Measurements from ENCODE around the gene ADRB1.

ADRB1 gene

GRCh38 chr10:114053946-114054345, 10.3 kb downstream of the ADRB1 start:
- Histone ChIP-seq H3K9ac (no peak overlapping the region), H3K27ac (no peak overlapping the region), H3K36me3 (peaks cover 0 to 12% (median 0%) of the 10 kb centered on the region in 11 experiments; a peak in 3 of 22 replicates), H3K27me3 (no peaks in the 10 kb centered on the region), H4K20me1 (no peaks in the 10 kb centered on the region), H3K4me1 (peaks cover 0 to 35% (median 23%) of the 10 kb centered on the region in 10 experiments; a peak in 15 of 20 replicates), H3K9me3 (replicated peaks in 1 of 11) (0 out of 22 replicates have a peak, but pooled peaks cover 0 to 17% (median 0%) of the 10 kb centered on the region in 11 experiments), H3K4me3 (no peak overlapping the region), H3K4me2 (no peak overlapping the region)
- TF ChIP-seq Cebpa-rat (IDR thresholded peaks at IDR 0.05): no peak

GRCh38 chr10:114057855-114058254, 14.2 kb downstream of the ADRB1 start:
- no peak for TF ChIP-seq Cebpa-rat (IDR thresholded peaks at IDR 0.05)
- peaks cover 17 to 66% (median 56%) of the 10 kb centered on the region in 10 experiments for H3K4me1 ChIP-seq

GRCh38 chr10:114058297-114058696, 14.6 kb downstream of the ADRB1 start:
- no peak for TF ChIP-seq Cebpa-rat (IDR thresholded peaks at IDR 0.05)

More at GRCh38 chr10:114057855-114058254, 14.2 kb downstream of the ADRB1 start:
- Histone ChIP-seq H3K9ac (no peak overlapping the region), H3K4me2 (peak overlapping the region in 8 of 11 experiments; percentile 10 to 75 (median 65); a peak in 13 of 22 replicates), H3K36me3 (peaks cover 0 to 8% (median 0%) of the 10 kb centered on the region in 11 experiments; a peak in 1 of 22 replicates), H3K9me3 (replicated peaks in 1 of 11) (peaks cover 0 to 26% (median 6%) of the 10 kb centered on the region in 11 experiments; a peak in 10 of 22 replicates), H3K4me3 (no peak overlapping the region), H4K20me1 (no peaks in the 10 kb centered on the region), H3K27ac (peak overlapping the region in 4 of 11 experiments; percentile 41 to 86 (median 80); a peak in 7 of 22 replicates), H3K27me3 (no peaks in the 10 kb centered on the region)

GRCh38 chr10:114059561-114059960, 15.9 kb downstream of the ADRB1 start:
- no peaks in the 10 kb centered on the region for H3K27me3 ChIP-seq
- peaks cover 0 to 26% (median 6%) of the 10 kb centered on the region in 11 experiments; a peak in 10 of 22 replicates for H3K9me3 ChIP-seq (replicated peaks in 1 of 11)
- H3K4me2 ChIP-seq: peak overlapping the region in 9 of 11 experiments; percentile 55 to 80 (median 72); a peak in 17 of 22 replicates
- peak overlapping the region in 2 of 10 experiments; percentile 15 to 27; a peak in 2 of 20 replicates for H3K4me3 ChIP-seq
- peaks cover 23 to 84% (median 70%) of the 10 kb centered on the region in 10 experiments for H3K4me1 ChIP-seq
- peaks cover 0 to 8% (median 0%) of the 10 kb centered on the region in 11 experiments; a peak in 1 of 22 replicates for H3K36me3 ChIP-seq
- no peak for TF ChIP-seq Cebpa-rat (IDR thresholded peaks at IDR 0.05)
- no peaks in the 10 kb centered on the region for H4K20me1 ChIP-seq
- peak overlapping the region in 3 of 11 experiments; percentile 47 to 53 (median 51); a peak in 4 of 22 replicates for H3K9ac ChIP-seq
- H3K27ac ChIP-seq: peak overlapping the region in 9 of 11 experiments; percentile 48 to 86 (median 68); a peak in 16 of 22 replicates

More at GRCh38 chr10:114058297-114058696, 14.6 kb downstream of the ADRB1 start:
- Histone ChIP-seq H4K20me1 (no peaks in the 10 kb centered on the region), H3K4me1 (peaks cover 21 to 71% (median 60%) of the 10 kb centered on the region in 10 experiments), H3K9ac (no peak overlapping the region), H3K4me3 (no peak overlapping the region), H3K4me2 (peak overlapping the region in 8 of 11 experiments; percentile 10 to 75 (median 65); a peak in 14 of 22 replicates), H3K27ac (peak overlapping the region in 5 of 11 experiments; percentile 24 to 86 (median 76); a peak in 9 of 22 replicates), H3K36me3 (peaks cover 0 to 8% (median 0%) of the 10 kb centered on the region in 11 experiments; a peak in 1 of 22 replicates), H3K27me3 (no peaks in the 10 kb centered on the region), H3K9me3 (replicated peaks in 1 of 11) (peaks cover 0 to 26% (median 6%) of the 10 kb centered on the region in 11 experiments; a peak in 10 of 22 replicates)

- H3K4me1 ChIP-seq: peaks cover 23 to 92% (median 71%) of the 10 kb centered on the region in 10 experiments
- peak overlapping the region in 5 of 11 experiments; percentile 24 to 59 (median 47); a peak in 9 of 22 replicates for H3K9ac ChIP-seq
Measured at GRCh38 chr10:114060456-114060855, 16.8 kb downstream of the ADRB1 start.

GRCh38 chr10:114061148-114061547, 17.5 kb downstream of the ADRB1 start:
- H3K4me1 ChIP-seq: peaks cover 23 to 92% (median 71%) of the 10 kb centered on the region in 10 experiments
- peak overlapping the region in 5 of 11 experiments; percentile 24 to 59 (median 47); a peak in 8 of 22 replicates for H3K9ac ChIP-seq
- H3K4me2 ChIP-seq: peak overlapping the region; percentile 35 to 80 (median 72)
- no peaks in the 10 kb centered on the region for H3K27me3 ChIP-seq
- no peak overlapping the region for H3K4me3 ChIP-seq
- H3K9me3 ChIP-seq (replicated peaks in 1 of 11): peaks cover 0 to 25% (median 6%) of the 10 kb centered on the region in 11 experiments; a peak in 10 of 22 replicates
- H4K20me1 ChIP-seq: no peaks in the 10 kb centered on the region
- TF ChIP-seq Cebpa-rat (IDR thresholded peaks at IDR 0.05): no peak
- H3K36me3 ChIP-seq: peaks cover 0 to 8% (median 0%) of the 10 kb centered on the region in 11 experiments; a peak in 1 of 22 replicates
- peak overlapping the region in 10 of 11 experiments; percentile 46 to 86 (median 68); a peak in 19 of 22 replicates for H3K27ac ChIP-seq

More at GRCh38 chr10:114060456-114060855, 16.8 kb downstream of the ADRB1 start:
- Histone ChIP-seq H3K27ac (peak overlapping the region in 10 of 11 experiments; percentile 46 to 86 (median 68); a peak in 19 of 22 replicates), H3K9me3 (replicated peaks in 1 of 11) (peaks cover 0 to 25% (median 6%) of the 10 kb centered on the region in 11 experiments; a peak in 10 of 22 replicates), H4K20me1 (no peaks in the 10 kb centered on the region), H3K4me3 (peak overlapping the region in 1 of 10 experiments; percentile 15; a peak in 3 of 20 replicates), H3K4me2 (peak overlapping the region; percentile 35 to 80 (median 72)), H3K36me3 (peaks cover 0 to 8% (median 0%) of the 10 kb centered on the region in 11 experiments; a peak in 1 of 22 replicates), H3K27me3 (no peaks in the 10 kb centered on the region)
- peak in 8 of 11 experiments; percentile 71 to 94 (median 81); a peak in 14 of 22 replicates for TF ChIP-seq Cebpa-rat (IDR thresholded peaks at IDR 0.05)

- peak overlapping the region in 1 of 11 experiments; percentile 51; a peak in 1 of 22 replicates for H3K9ac ChIP-seq
- no peak for TF ChIP-seq Cebpa-rat (IDR thresholded peaks at IDR 0.05)
- peaks cover 29 to 92% (median 76%) of the 10 kb centered on the region in 10 experiments for H3K4me1 ChIP-seq
- H3K27me3 ChIP-seq: no peaks in the 10 kb centered on the region
- H4K20me1 ChIP-seq: no peaks in the 10 kb centered on the region
- peak overlapping the region in 9 of 11 experiments; percentile 63 to 80 (median 72); a peak in 16 of 22 replicates for H3K4me2 ChIP-seq
- peaks cover 0 to 8% (median 0%) of the 10 kb centered on the region in 11 experiments; a peak in 1 of 22 replicates for H3K36me3 ChIP-seq
- peak overlapping the region in 8 of 11 experiments; percentile 11 to 86 (median 70); a peak in 15 of 22 replicates for H3K27ac ChIP-seq
- peaks cover 0 to 25% (median 6%) of the 10 kb centered on the region in 11 experiments; a peak in 10 of 22 replicates for H3K9me3 ChIP-seq (replicated peaks in 1 of 11)
- no peak overlapping the region; a peak in 1 of 20 replicates for H3K4me3 ChIP-seq
Measured at GRCh38 chr10:114061789-114062188, 18.1 kb downstream of the ADRB1 start.

- no peak overlapping the region for H3K4me3 ChIP-seq
- H3K9me3 ChIP-seq (replicated peaks in 1 of 11): peaks cover 0 to 22% (median 6%) of the 10 kb centered on the region in 11 experiments; a peak in 10 of 22 replicates
- H4K20me1 ChIP-seq: no peaks in the 10 kb centered on the region
- TF ChIP-seq Cebpa-rat (IDR thresholded peaks at IDR 0.05): no peak
- H3K27ac ChIP-seq: peak overlapping the region in 1 of 11 experiments; percentile 76; a peak in 1 of 22 replicates
- peaks cover 46 to 92% (median 72%) of the 10 kb centered on the region in 10 experiments for H3K4me1 ChIP-seq
- no peak overlapping the region for H3K9ac ChIP-seq
- H3K36me3 ChIP-seq: peaks cover 0 to 8% (median 0%) of the 10 kb centered on the region in 11 experiments; a peak in 1 of 22 replicates
- H3K27me3 ChIP-seq: no peaks in the 10 kb centered on the region
- peak overlapping the region in 6 of 11 experiments; percentile 39 to 75 (median 67); a peak in 11 of 22 replicates for H3K4me2 ChIP-seq
Measured at GRCh38 chr10:114064151-114065048, 20.7 kb downstream of the ADRB1 start.

Data from BLaER1 treated with 17β-estradiol and CSF1 and Interleukin-3, amounts not matched to agents 10 nM and 100 nM (cell line).